Mesenchymal stem cell (in vitro differentiated cells and primary cell): Measurements from ENCODE around the gene SLC44A5.
"Not testable (repeated sequence)": the region's sequence is repeated elsewhere in the genome, so short reads cannot be mapped to it uniquely, and the experiment has no call there.

Experiments
- DNase-seq: peaks from one replicate; pipeline ENCODE4 v3.0.0-alpha.2; 2013
- H2AFZ ChIP-seq: one replicate; pipeline ENCODE4 v1.6.1; 2013; ENCODE audit warnings: low read depth, mild to moderate bottlenecking, control low read depth, inconsistent platforms, low read length, moderate library complexity
- H2AK5ac ChIP-seq: 2 replicates; pipeline ENCODE4 v1.6.1; 2013; ENCODE audit warnings: low read length, moderate library complexity, mild to moderate bottlenecking, inconsistent platforms; ENCODE audit not compliant: severe bottlenecking
- H2BK120ac ChIP-seq: one replicate; pipeline ENCODE4 v1.6.1; 2013; ENCODE audit warnings: low read depth, mild to moderate bottlenecking, inconsistent platforms, low read length, moderate library complexity
- H2BK12ac ChIP-seq, 2 experiments: one replicate each; pipeline ENCODE4 v1.6.1; 2013; ENCODE audit warnings: inconsistent platforms in 2 of 2, low read length in 2 of 2, mild to moderate bottlenecking in 2 of 2, moderate library complexity in 2 of 2, control low read depth in 1 of 2
- H2BK15ac ChIP-seq: one replicate; pipeline ENCODE4 v1.6.1; 2013; ENCODE audit warnings: mild to moderate bottlenecking, low read depth, inconsistent platforms; ENCODE audit not compliant: poor library complexity, severe bottlenecking
- H2BK5ac ChIP-seq: 2 replicates; pipeline ENCODE4 v1.6.1; 2013; ENCODE audit warnings: low read depth, mild to moderate bottlenecking, low read length, control low read depth, inconsistent platforms; ENCODE audit not compliant: poor library complexity, severe bottlenecking
- H3K14ac ChIP-seq, 2 experiments: one replicate each; pipeline ENCODE4 v1.6.1; 2013; ENCODE audit warnings: inconsistent platforms in 2 of 2, low read length in 2 of 2, control low read depth in 1 of 2, mild to moderate bottlenecking in 1 of 2, moderate library complexity in 1 of 2
- H3K18ac ChIP-seq, 2 experiments: one replicate each; pipeline ENCODE4 v1.6.1; 2013; ENCODE audit warnings: inconsistent platforms in 2 of 2, low read length in 2 of 2, control low read depth in 1 of 2, low read depth in 1 of 2, mild to moderate bottlenecking in 1 of 2
- H3K23ac ChIP-seq, 2 experiments: one replicate each; pipeline ENCODE4 v1.6.1; 2013; ENCODE audit warnings: inconsistent platforms in 2 of 2, low read length in 2 of 2, mild to moderate bottlenecking in 2 of 2, moderate library complexity in 2 of 2, control low read depth in 1 of 2
- H3K27ac ChIP-seq: 2 replicates; pipeline ENCODE4 v1.5.1; 2013; ENCODE audit warnings: mild to moderate bottlenecking, moderate library complexity, low read length, control low read depth, inconsistent platforms; ENCODE audit not compliant: poor library complexity, severe bottlenecking
- H3K27me3 ChIP-seq, 2 experiments: 2 replicates each; pipeline versions ENCODE4 v1.6.1 to v1.7.0; 2013; ENCODE audit warnings: low read length in 2 of 2, mild to moderate bottlenecking in 2 of 2, moderate library complexity in 2 of 2, control low read depth in 1 of 2, inconsistent platforms in 1 of 2; ENCODE audit not compliant: control insufficient read depth in 1 of 2, insufficient read depth in 1 of 2
- H3K36me3 ChIP-seq, 2 experiments: 2 replicates each; pipeline versions ENCODE4 v1.6.1 to v1.7.0; 2013; ENCODE audit warnings: low read length in 2 of 2, control low read depth in 1 of 2, inconsistent platforms in 1 of 2, low read depth in 1 of 2, mild to moderate bottlenecking in 1 of 2; ENCODE audit not compliant: insufficient read depth in 2 of 2, control insufficient read depth in 1 of 2
- H3K4ac ChIP-seq, 2 experiments: one replicate each; pipeline ENCODE4 v1.6.1; 2013; ENCODE audit warnings: inconsistent platforms in 2 of 2, low read length in 2 of 2, mild to moderate bottlenecking in 2 of 2, moderate library complexity in 2 of 2, control low read depth in 1 of 2, low read depth in 1 of 2
- H3K4me1 ChIP-seq: 2 replicates; pipeline ENCODE4 v1.6.1; 2013; ENCODE audit warnings: low read depth, low read length, control low read depth; ENCODE audit not compliant: control insufficient read depth, insufficient read depth
- H3K4me2 ChIP-seq: 2 replicates; pipeline ENCODE4 v1.6.1; 2013; ENCODE audit warnings: low read length, mild to moderate bottlenecking, inconsistent platforms; ENCODE audit not compliant: poor library complexity, severe bottlenecking
- H3K4me3 ChIP-seq, 2 experiments: 2 replicates each; pipeline versions ENCODE4 v1.5.1 to v1.7.0; 2013; ENCODE audit warnings: low read length in 2 of 2, mild to moderate bottlenecking in 2 of 2, control low read depth in 1 of 2, low read depth in 1 of 2; ENCODE audit not compliant: insufficient read depth in 1 of 2
- H3K79me1 ChIP-seq: replicated peaks from 2 replicates; pipeline ENCODE4 v1.6.1; 2013; ENCODE audit warnings: mild to moderate bottlenecking, control low read depth, low read length, inconsistent platforms; ENCODE audit not compliant: poor library complexity, severe bottlenecking
- H3K9ac ChIP-seq: 2 replicates; pipeline ENCODE4 v1.7.0; 2013; ENCODE audit warnings: mild to moderate bottlenecking, low read length, moderate library complexity
- H3K9me3 ChIP-seq: 2 replicates; pipeline ENCODE4 v1.7.0; 2013; ENCODE audit warnings: mild to moderate bottlenecking, low read length; ENCODE audit not compliant: control insufficient read depth
- H4K8ac ChIP-seq: one replicate; pipeline ENCODE4 v1.6.1; 2013; ENCODE audit warnings: inconsistent platforms, mild to moderate bottlenecking, low read length, moderate library complexity
- H4K91ac ChIP-seq: one replicate; pipeline ENCODE4 v1.6.1; 2013; ENCODE audit warnings: mild to moderate bottlenecking, low read length, inconsistent platforms
- WGBS: methylation state at CpG from one replicate; pipeline ENCODE4 v1.1.7; 2013; ENCODE audit warnings: mixed read lengths; 5-methylcytosine and 5-hydroxymethylcytosine counted together

The SLC44A5 gene

GRCh38 chr1:75263616-75264015, 347.3 kb downstream of the SLC44A5 start:
- H3K9me3 ChIP-seq, H3K4me3 ChIP-seq, H3K14ac ChIP-seq, H3K4me1 ChIP-seq, H2BK120ac ChIP-seq, H3K4ac ChIP-seq, H3K27ac ChIP-seq, H4K8ac ChIP-seq, H3K4me2 ChIP-seq, H4K91ac ChIP-seq, H2AFZ ChIP-seq, H2BK15ac ChIP-seq, H3K79me1 ChIP-seq, DNase-seq, H3K9ac ChIP-seq, H3K27me3 ChIP-seq, H3K36me3 ChIP-seq, H3K18ac ChIP-seq, H2BK12ac ChIP-seq, H3K23ac ChIP-seq, H2BK5ac ChIP-seq, H2AK5ac ChIP-seq: not testable (repeated sequence)
- 100% methylated on average over 1 of the region's 2 CpGs for WGBS

DNA sequence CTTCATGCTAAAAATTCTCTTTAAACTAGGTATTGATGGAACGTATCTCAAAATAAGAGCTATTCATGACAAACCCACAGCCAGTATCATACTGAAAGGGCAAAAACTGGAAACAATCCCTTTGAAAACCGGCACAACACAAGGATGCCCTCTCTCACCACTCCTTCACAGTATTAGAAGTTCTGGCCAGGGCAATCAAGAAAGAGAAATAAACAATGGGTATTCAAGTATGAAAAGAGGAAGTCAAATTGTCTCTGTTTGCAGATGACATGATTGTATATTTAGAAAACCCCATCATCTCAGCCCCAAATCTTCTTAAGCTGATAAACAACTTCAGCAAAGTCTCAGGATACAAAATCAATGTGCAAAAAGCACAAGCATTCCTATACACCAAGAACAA, 349.0 kb downstream of the SLC44A5 start:
- H3K4me3 ChIP-seq, H3K27ac ChIP-seq, H3K4me1 ChIP-seq, H2BK5ac ChIP-seq, DNase-seq, H3K23ac ChIP-seq, H4K8ac ChIP-seq, H3K14ac ChIP-seq, H2BK15ac ChIP-seq, H3K4ac ChIP-seq, H4K91ac ChIP-seq, H3K27me3 ChIP-seq, H3K9me3 ChIP-seq, H2BK120ac ChIP-seq, H2AK5ac ChIP-seq, H3K4me2 ChIP-seq, H2BK12ac ChIP-seq, H3K18ac ChIP-seq, H2AFZ ChIP-seq, H3K79me1 ChIP-seq, H3K9ac ChIP-seq, H3K36me3 ChIP-seq: not testable (repeated sequence)
- WGBS, result 89% methylated on average over 1 of the region's 2 CpGs

DNA sequence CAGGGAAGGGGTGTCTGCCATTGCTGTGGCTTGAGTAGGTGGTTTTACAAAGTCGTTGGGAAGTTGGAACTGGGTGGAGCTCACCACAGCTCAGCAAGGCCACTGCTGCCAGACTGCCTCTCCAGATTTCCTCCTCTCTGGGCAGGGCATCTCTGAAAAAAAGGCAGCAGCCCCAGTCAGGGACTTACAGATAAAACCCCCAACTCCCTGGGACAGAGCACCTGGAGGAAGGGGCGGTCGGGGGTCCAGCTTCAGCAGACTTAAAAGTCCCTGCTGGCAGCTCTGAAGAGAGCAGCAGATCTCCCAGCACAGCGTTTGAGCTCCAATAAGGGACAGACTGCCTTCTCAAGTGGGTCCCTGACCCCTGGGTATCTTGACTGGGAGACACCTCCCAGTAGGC, 352.6 kb downstream of the SLC44A5 start:
- H3K4me3 ChIP-seq, result no peak overlapping the region
- no peak overlapping the region for H3K4ac ChIP-seq
- no peak overlapping the region for H3K23ac ChIP-seq
- H4K91ac ChIP-seq, result no peak overlapping the region
- no peak overlapping the region for H3K18ac ChIP-seq
- H3K9me3 ChIP-seq, result no peaks in the 10 kb centered on the region
- WGBS, result 77% methylated on average over 4 of the region's 4 CpGs
- H3K36me3 ChIP-seq, result no peaks in the 10 kb centered on the region
- no peak overlapping the region for H2AK5ac ChIP-seq
- no peak overlapping the region for H2AFZ ChIP-seq
- H2BK12ac ChIP-seq, result no peak overlapping the region
- no peak overlapping the region for H3K9ac ChIP-seq
- H2BK120ac ChIP-seq, result no peak overlapping the region
- no peak overlapping the region for H2BK15ac ChIP-seq
- no peaks in the 10 kb centered on the region for H3K4me1 ChIP-seq
- no peaks in the 10 kb centered on the region for H3K79me1 ChIP-seq
- no peak overlapping the region for H3K4me2 ChIP-seq
- no peaks in the 10 kb centered on the region for H3K27me3 ChIP-seq
- no peak overlapping the region for H2BK5ac ChIP-seq
- no peak for DNase-seq
- no peak overlapping the region for H3K14ac ChIP-seq
- no peak overlapping the region for H4K8ac ChIP-seq
- no peak overlapping the region for H3K27ac ChIP-seq

GRCh38 chr1:75257424-75257823, 353.5 kb downstream of the SLC44A5 start:
- Histone ChIP-seq H3K79me1 (no peaks in the 10 kb centered on the region), H2BK120ac (no peak overlapping the region), H3K14ac (no peak overlapping the region), H3K9ac (no peak overlapping the region), H3K18ac (no peak overlapping the region), H4K8ac (no peak overlapping the region), H3K4me3 (no peak overlapping the region), H3K23ac (no peak overlapping the region), H2BK15ac (no peak overlapping the region), H3K36me3 (no peaks in the 10 kb centered on the region), H3K27me3 (no peaks in the 10 kb centered on the region), H3K4ac (no peak overlapping the region), H3K27ac (no peak overlapping the region), H3K4me2 (no peak overlapping the region), H2AK5ac (no peak overlapping the region), H2BK5ac (no peak overlapping the region), H4K91ac (no peak overlapping the region), H2AFZ (no peak overlapping the region), H3K9me3 (no peaks in the 10 kb centered on the region), H2BK12ac (no peak overlapping the region), H3K4me1 (no peaks in the 10 kb centered on the region)
- DNase-seq, result no peak
- WGBS, result 22% methylated on average over 2 of the region's 2 CpGs
